NCI-H1048 (cell line): ENCODE results near the gene SETMAR.
"Not testable (repeated sequence)": the region's sequence is repeated elsewhere in the genome, so short reads cannot be mapped to it uniquely, and the experiment has no call there.

Source experiments
- DNase-seq: peaks from one replicate; lab custom pipeline; 2025; lab: John Stamatoyannopoulos, UW

Gene SETMAR

DNA sequence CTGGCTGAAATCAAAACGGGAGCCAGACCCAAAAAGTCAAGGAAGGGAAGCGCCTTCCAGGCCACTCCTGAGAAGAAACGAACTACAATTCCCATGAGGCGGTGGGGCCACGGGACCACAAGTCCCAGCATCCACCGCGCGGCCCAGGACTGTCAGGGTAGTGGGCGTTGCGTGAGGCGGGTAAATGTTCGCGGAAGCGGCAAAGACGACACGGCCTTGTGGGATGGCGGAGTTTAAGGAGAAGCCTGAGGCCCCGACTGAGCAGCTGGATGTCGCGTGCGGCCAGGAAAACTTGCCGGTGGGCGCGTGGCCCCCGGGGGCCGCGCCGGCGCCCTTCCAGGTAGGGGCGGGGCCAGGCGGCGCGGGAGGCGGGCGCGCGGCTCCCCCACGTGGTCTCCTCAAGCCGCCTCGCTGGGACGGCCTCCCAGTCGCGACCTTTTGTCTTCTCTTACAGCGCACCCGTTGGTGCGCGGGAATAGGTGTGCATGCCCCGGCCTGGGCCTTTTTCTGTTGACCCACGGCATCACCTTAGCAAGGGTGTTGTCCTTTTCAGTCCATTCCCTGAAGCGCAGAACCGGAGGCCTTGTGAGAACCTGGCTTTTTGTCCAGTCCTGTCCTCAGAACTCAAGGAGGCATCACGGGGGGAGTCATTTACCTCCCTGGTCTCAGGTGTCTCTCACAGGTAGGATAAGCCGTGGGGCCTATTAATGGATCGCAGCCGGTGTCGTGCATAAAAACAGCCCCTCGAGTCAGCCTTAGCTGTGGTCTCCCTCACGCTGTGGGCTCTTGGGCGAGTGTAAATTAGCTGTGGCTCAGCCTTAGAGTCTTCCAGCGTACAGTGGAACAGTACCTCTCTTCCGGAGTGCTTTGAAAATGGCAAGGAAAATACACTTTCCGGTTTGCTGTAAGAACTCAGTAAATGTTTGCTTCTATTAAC lies at the start of gene SETMAR:
Gene SETMAR, plus strand, starts transcription at position 183 of the 937 bp plus-strand sequence. Its CDS starts 2 bp downstream, at position 185.
- peak; percentile 56 for DNase-seq

GRCh38 chr3:4261406-4261805 lies 41.8 kb upstream of the SETMAR start:
- DNase-seq = no peak

DNA sequence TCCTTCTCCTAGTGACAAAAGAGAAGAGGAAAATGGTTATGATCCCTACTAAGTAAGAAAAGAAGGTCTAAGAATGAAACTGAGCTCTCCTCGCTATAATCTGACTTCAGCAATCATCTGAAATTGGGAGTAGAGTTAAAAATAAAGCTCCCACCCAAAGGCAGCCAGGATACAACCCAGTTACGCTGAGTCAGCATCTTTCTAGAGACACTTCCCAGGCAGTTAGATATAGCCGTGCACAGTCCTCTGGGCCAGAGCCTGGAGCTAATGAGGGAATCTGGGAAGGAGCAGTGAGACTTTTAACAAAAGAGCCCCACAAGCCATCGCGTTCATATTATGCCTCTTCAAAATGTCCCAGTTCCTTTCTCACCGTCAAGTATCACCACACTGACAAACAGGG lies 39.1 kb upstream of the SETMAR start:
- DNase-seq = no peak

- no peak for DNase-seq
These were observed 32.4 kb upstream of the SETMAR start for GRCh38 chr3:4270720-4271119.

DNA sequence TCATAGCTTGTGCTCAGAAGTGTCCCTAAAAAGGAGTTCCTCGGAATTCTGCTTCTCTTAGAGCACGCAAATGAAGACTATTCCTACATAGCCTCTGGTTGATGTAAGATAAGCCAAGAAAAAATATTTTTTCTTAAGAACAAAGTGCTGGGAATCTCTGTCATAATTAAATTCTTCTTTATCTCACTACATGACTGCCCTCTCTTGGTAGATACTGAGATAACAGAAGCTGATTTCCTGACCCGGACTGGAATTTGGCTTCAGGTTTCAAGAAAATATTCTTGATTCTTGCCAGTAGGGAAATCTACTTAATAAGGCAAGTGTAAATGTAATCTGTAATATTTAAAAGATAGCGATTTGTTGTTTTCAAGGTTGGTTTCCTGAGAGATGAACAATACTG lies 31.3 kb upstream of the SETMAR start:
- DNase-seq = peak; percentile 18

DNA sequence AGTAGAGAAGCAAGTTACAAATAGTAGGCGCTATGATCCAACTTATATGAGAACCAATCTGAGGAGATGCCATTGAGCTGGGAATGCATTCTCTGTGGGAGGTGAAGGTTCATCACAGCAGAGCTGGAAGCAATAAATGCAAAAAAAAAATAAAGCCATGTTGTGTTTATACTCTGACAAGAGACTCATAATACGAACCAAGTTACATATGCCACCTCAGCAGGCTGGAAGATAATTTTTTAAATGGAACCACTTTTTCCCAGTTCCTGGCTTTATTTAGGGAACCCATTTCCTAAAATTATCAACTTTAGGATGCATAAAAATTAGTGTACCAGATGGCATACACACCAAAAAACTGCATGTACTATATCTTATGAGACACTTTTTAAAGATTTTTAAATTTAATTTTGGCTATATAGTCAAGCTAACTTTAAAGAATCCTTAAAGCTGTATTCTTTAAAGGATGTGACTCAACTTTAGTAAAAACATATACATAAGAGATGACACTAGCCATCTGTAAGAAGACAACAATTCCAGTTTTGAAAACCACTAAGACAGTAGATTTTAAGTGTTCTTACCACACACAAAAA lies 23.6 kb upstream of the SETMAR start:
- no peak for DNase-seq

DNA sequence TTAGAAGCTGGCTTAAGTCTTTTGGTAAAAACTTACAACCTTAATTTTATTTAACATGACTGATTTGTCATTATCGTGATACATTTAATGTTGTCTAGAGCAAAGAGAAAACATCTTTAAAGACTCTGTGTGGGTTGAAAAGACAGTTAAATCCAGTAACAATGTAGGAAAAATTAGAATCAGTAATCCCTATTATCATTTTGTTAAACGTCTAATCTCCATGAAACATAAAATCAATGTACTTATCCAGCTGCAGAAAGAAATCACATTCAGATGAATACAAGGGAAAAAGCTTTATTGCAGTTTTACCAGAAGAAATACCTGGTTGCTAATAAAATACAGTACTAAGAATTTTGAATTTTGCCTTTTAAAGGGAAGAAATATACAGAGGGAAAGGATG lies 21.2 kb upstream of the SETMAR start:
- DNase-seq = no peak

DNA sequence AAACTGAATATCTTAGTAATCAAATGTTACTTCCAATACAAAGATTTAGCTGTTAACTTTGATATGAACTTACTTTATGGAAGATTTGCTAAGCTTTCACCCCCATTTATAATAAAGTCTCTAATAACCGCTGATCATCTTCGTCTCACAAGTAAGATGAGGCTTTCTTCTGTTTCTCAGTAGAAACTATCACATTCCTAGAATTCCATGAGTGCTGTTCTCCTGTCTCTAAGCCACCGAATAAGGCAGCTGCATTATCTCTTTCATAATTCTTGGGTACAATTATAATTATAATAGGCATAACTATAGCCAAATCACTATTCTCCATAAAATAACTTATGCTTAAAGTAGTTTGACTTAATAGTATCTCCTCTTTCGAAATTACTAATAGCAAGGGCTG lies 18.3 kb upstream of the SETMAR start:
- DNase-seq = no peak

DNA sequence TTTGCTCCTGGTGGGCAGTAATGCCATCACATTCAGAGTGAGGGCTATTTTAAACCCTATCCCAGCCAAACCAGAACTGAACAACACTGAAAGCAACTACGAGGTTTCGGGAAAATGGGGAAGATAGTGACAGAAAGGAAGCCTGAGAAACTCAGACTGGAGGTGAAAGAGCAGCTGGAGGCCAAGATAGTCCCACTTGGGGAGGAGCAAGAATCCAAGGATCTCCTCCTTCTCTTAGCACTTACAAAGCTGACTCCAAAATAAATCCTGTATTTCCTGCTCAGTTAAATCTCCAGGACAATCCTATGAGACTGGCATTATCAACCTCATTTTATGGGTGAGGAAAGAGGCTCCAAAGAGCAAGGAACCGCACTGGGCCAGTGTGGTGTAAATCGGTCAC lies 14.1 kb upstream of the SETMAR start:
- DNase-seq = no peak

- DNase-seq = no peak
These were observed 12.8 kb upstream of the SETMAR start for GRCh38 chr3:4290272-4290893.

DNA sequence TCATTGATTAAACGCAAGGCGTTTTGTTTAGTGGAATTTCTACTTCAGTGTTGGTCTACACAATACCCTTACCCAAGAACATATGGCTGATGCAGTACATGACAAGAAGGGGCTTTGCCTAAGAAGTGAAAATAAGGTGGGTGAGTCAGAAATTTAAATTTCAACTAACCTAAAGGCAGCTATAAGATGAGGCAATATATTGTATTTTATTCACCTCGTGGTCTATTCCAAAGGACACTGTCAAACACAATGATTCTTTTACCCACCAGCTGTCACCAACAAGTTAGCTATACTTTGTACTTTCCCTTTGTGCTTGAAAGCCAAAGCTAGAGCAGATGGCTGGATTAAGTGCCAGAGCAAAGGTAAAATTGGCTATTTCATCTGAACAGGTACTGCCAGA lies 10.9 kb upstream of the SETMAR start:
- DNase-seq = no peak

- no peak for DNase-seq
These were observed 8.4 kb upstream of the SETMAR start for GRCh38 chr3:4294616-4295327.

DNA sequence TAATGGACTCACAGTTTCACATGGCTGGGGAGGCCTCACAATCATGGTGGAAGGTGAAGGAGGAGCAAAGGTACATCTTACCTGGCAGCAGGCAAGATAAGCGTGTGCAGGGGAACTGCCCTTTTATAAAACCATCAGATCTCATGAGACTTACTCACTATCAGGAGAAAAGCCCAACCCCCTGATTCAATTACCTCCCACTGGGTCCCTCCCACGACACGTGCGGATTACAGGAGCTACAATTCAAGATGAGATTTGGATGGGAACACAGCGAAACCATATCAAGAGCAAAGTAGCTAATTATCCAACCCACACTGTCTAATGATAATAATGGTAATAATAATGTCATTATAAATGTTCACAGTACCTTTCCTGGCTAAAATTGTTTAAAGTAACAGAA lies 6.7 kb upstream of the SETMAR start:
- not testable (repeated sequence) for DNase-seq

DNA sequence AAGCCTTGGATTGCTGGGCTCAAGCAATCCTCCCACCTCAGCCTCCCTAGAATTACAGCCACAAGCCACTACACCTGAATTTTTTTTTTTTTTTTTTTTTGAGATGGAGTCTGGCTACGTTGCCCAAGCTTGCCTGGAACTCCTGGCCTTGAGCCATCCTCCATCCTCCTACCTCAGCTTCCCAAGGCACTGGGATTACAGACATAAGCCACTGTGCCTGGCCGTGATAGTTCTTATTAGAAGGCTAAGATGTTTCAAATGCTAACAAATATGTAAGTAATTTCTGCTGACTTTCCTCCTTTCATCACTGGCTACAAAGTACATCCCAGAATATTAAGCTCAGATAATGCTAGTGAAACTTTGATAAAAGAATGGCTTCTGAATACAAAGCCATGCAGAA lies 5.7 kb upstream of the SETMAR start:
- DNase-seq = no peak

DNA sequence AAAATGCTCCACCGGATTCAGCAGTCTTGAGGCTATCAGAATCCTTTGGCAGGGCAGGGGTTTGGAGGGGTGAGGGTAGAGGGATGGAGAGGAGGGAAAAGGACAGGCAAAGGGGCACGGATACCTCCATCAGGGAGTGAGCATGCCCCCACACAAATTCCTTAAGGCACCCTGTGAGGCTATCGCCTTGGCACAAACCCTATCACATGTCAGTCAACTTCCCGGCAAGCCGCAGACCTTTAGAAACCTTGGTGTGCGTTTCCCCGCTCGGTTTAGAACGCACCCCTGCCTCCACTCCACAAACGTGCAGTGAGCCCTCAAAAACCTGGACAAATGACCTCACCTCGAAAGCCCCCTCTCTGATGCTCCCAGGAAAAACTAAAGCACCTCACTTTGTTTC lies 422 bp upstream of the SETMAR start:
- DNase-seq = no peak

- not testable (repeated sequence) for DNase-seq
These were observed 2.0 kb downstream of the SETMAR start for GRCh38 chr3:4305210-4305609.

DNA sequence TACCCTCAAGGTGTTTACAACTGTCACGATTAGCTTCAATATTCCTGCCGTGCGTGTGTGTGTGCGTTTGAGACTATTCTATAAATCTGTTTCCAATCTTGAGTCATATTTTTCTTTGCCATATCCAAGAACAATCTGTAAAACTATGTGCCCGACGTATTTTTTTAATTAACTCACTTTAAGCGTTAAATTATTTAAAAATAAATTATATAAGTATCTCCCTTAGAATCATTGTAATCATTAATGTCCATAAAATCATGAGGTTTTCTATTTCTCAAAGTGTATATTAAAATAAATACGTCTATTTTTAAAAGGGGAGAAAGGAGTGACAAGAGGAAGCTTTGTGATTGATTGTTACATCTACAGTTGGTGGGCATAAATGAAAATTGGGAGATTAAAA lies 2.9 kb downstream of the SETMAR start:
- no peak for DNase-seq

- no peak for DNase-seq
These were observed 3.7 kb downstream of the SETMAR start for GRCh38 chr3:4306860-4307259.

DNA sequence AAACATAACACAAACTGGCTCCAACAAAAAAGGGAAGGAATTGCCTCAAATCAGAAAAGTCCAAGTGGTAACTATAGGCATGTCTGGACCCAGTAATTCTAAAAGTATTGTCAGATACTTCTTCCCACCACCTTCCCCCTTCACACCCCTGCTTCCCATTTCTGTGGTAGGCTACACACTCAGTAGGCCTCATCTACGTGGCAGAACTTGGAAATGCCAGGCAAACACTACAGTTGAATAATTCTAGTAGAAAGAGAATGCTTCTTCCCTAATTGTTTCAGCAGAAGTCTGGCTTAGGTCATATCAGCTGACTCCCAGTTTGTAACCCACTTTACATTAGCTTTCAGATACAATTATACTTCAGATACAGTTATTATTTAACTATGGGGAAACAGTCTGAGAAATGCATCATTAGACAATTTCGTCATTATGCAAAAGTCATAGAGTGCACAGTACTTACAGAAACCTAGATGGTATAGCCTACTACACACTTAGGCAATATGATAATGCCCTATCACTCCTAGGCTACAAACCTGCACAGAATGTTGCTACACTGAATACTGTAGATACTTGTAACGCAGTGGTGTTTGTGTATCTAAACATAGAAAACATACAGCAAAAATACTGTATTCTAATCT lies 6.4 kb downstream of the SETMAR start:
- no peak for DNase-seq

DNA sequence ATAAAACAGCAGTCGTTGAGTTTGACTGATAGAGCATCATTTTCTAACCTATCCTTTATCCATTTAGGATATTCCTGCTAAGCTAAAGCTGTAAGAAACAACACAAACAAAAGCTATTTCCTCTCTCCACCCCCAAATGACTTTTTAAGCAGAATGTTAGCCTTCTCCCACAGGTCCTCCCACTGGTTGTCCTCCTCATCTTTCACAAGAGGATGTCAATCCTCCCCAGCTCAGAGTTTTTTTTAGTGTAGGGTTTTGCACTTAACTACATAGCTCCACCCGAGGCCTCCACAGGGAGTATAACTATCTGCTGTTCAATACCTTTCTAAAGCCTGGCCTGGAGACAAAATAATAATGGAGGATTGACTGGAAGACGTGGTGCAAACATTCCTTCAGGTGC lies 7.8 kb downstream of the SETMAR start:
- no peak for DNase-seq

GRCh38 chr3:4311496-4311895 lies 8.3 kb downstream of the SETMAR start:
- no peak for DNase-seq
